Osteoblast (primary cell): ENCODE data around the gene CPA1. TPM values are rescaled to one million over a fixed set of nuclear protein-coding genes. Genes with fewer than 3 reads are reported as not detected.

Source experiments
- DNase-seq: peaks from one replicate; pipeline ENCODE4 v3.0.0; 2011; ENCODE audit warnings: low spot score, mixed read lengths; ENCODE audit not compliant: insufficient read length; ENCODE audit errors: missing footprints
- H2AFZ ChIP-seq: 2 replicates; pipeline ENCODE4 v1.6.0; 2011; ENCODE audit warnings: mild to moderate bottlenecking, low read length
- H3K27ac ChIP-seq: 2 replicates; pipeline ENCODE4 v1.5.1; 2011; ENCODE audit warnings: mild to moderate bottlenecking, low read depth, low read length, moderate library complexity
- H3K27me3 ChIP-seq: 2 replicates; pipeline ENCODE4 v1.6.0; 2012; ENCODE audit warnings: mild to moderate bottlenecking, control low read depth, inconsistent platforms, low read length, moderate library complexity; ENCODE audit not compliant: insufficient read depth
- H3K36me3 ChIP-seq: 2 replicates; pipeline ENCODE4 v1.5.1; 2011; ENCODE audit warnings: mild to moderate bottlenecking, low read length, control low read depth, moderate library complexity; ENCODE audit not compliant: insufficient read depth
- H3K4me1 ChIP-seq: 2 replicates; pipeline ENCODE4 v1.5.1; 2011; ENCODE audit warnings: mild to moderate bottlenecking, low read length, control low read depth, moderate library complexity; ENCODE audit not compliant: insufficient read depth
- H3K4me2 ChIP-seq: 2 replicates; pipeline ENCODE4 v1.6.0; 2011; ENCODE audit warnings: mild to moderate bottlenecking, low read length; ENCODE audit not compliant: insufficient read depth
- H3K4me3 ChIP-seq: fragments of 200-600 bp; sonication (generic); 3 replicates; pipeline ENCODE4 v1.5.1; 2012; ENCODE audit warnings: mild to moderate bottlenecking, low read length, inconsistent platforms; ENCODE audit not compliant: insufficient read depth
- H3K79me2 ChIP-seq: 2 replicates; pipeline ENCODE4 v1.6.0; 2012; ENCODE audit warnings: mild to moderate bottlenecking, low read length, control low read depth, inconsistent platforms; ENCODE audit not compliant: insufficient read depth
- H3K9me3 ChIP-seq: 2 replicates; pipeline ENCODE4 v1.5.1; 2011; ENCODE audit warnings: low read depth, low read length, control low read depth
- H4K20me1 ChIP-seq: 2 replicates; pipeline ENCODE4 v1.6.0; 2012; ENCODE audit warnings: mild to moderate bottlenecking, low read length, control low read depth; ENCODE audit not compliant: insufficient read depth
- total RNA-seq: library from RNA; depleted of rRNA; stranded (reverse); fragments of >200 nt; gene quantifications from 2 replicates; pipeline ENCODE4 v1.2.3, GENCODE V29; 2012
- TF ChIP-seq, protein P1 (sequence below): IDR thresholded peaks from 2 replicates; pipeline ENCODE4 v1.5.1; 2011; ENCODE audit warnings: mild to moderate bottlenecking, low read depth, low read length, moderate library complexity; ENCODE audit errors: extremely low read depth

The CPA1 gene
- total RNA-seq, 1 donor, result 1.1 TPM

DNA sequence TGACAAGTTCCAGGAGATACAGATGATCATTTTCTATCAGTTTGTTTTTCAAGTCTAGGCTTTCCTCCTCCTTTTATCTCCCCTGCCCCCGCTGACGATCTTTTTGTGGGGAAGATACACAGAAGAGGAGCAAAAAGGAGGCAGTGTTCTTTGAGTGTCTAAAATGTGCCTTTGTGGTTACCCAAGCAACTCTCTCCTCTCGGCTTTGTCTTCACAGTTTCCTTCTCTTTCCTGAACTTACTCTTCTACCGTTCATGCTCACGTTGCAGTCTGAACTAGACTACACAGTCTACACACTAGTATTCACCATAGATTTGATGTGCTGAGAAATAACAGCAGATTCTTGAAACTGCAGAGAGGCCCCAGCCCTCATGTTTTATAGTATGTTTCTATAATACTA is 36.9 kb downstream of the CPA1 start:
- no peak overlapping the region for H3K4me2 ChIP-seq

DNA sequence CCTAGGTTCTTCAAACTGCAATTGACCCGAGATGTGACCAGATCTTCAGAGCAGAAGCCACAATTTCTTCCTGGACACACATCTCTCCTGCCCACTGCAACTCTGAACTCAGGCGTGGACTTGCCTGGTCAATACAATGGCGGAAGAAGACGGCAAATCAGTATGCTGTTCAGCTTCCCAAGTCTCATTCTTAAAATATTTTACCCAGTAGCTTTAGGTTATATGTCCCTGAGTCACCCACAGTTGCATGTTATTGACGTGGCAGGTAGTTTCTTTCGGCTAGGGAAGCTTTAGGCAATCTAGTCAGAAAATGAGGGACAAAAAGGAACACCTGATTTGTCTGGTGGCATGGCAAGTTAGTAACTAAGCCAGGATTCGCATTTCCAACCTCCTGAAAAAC is 38.0 kb downstream of the CPA1 start:
- Histone ChIP-seq H2AFZ (no peak overlapping the region), H3K27ac (no peak overlapping the region), H3K27me3 (no peaks in the 10 kb centered on the region), H3K4me2 (no peak overlapping the region), H3K4me3 (no peak overlapping the region), H4K20me1 (no peaks in the 10 kb centered on the region), H3K9me3 (no peaks in the 10 kb centered on the region), H3K36me3 (no peaks in the 10 kb centered on the region), H3K79me2 (no peaks in the 10 kb centered on the region), H3K4me1 (peaks cover 11% of the 10 kb centered on the region)
- no peak for DNase-seq
- TF ChIP-seq, protein P1, sequence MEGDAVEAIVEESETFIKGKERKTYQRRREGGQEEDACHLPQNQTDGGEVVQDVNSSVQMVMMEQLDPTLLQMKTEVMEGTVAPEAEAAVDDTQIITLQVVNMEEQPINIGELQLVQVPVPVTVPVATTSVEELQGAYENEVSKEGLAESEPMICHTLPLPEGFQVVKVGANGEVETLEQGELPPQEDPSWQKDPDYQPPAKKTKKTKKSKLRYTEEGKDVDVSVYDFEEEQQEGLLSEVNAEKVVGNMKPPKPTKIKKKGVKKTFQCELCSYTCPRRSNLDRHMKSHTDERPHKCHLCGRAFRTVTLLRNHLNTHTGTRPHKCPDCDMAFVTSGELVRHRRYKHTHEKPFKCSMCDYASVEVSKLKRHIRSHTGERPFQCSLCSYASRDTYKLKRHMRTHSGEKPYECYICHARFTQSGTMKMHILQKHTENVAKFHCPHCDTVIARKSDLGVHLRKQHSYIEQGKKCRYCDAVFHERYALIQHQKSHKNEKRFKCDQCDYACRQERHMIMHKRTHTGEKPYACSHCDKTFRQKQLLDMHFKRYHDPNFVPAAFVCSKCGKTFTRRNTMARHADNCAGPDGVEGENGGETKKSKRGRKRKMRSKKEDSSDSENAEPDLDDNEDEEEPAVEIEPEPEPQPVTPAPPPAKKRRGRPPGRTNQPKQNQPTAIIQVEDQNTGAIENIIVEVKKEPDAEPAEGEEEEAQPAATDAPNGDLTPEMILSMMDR, result no peak

More for the DNA sequence above, 36.9 kb downstream of the CPA1 start:
- H3K9me3 ChIP-seq, result no peaks in the 10 kb centered on the region
- no peaks in the 10 kb centered on the region for H3K79me2 ChIP-seq
- DNase-seq, result no peak
- no peak overlapping the region for H3K27ac ChIP-seq
- TF ChIP-seq, protein P1, result no peak
- H3K36me3 ChIP-seq, result no peaks in the 10 kb centered on the region
- no peak overlapping the region for H2AFZ ChIP-seq
- H3K4me3 ChIP-seq, result no peak overlapping the region
- no peaks in the 10 kb centered on the region for H4K20me1 ChIP-seq
- H3K27me3 ChIP-seq, result no peaks in the 10 kb centered on the region
- peaks cover 11% of the 10 kb centered on the region for H3K4me1 ChIP-seq

DNA sequence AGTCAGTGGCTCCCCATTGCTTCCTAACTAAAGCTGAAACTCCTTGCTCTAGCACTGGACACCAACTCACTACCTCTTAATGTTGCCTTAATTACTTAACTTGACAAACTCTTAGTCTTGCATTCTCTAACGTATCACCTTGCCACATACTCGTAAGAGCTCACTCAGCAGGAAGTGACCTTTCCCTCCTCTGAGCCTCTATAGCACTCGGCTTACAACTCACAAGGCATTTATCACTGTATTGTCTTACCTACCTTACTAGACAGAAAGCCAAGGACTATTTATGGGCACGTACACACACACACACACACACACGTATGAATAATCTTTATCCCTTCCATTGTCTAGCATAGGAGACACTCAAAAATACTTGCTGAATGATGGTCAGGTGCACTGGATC is 39.4 kb downstream of the CPA1 start:
- no peak for DNase-seq
- Histone ChIP-seq H3K9me3 (no peaks in the 10 kb centered on the region), H3K79me2 (no peaks in the 10 kb centered on the region)

DNA sequence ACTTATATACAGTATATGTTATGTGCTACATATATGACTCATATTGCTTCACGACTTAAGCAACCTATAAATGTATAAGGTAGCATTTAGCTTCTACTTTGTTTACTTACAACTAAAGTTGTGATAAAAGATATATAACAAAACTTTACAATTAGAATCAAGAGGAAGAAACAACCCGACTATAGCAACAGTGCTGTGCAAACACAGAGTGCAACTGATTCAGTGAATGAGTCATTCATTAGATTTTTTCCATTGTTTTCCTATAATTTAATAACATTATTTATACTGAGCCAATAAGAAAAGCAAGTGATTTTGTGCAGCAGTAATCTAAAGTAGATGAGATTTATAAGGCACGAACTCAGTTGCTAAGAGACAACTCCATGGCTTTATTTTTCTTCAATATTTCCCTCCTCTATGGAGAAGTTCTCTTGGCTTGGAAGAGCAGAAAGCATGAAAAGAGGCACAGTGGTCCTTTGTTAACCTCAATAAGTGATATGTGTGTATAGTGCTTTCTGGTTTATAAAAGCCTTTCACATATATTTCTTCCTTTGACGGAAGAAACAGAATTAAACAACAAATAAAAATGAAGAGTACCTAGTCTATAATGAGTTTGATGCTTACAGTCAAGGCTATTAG is 40.8 kb downstream of the CPA1 start:
- no peaks in the 10 kb centered on the region for H3K79me2 ChIP-seq
- no peaks in the 10 kb centered on the region for H3K9me3 ChIP-seq
- no peak for DNase-seq
- H3K27me3 ChIP-seq, result no peaks in the 10 kb centered on the region
- TF ChIP-seq, protein P1, result no peak
- H3K27ac ChIP-seq, result peak overlapping the region; percentile 46
- H3K36me3 ChIP-seq, result no peaks in the 10 kb centered on the region
- H3K4me3 ChIP-seq, result no peak overlapping the region
- H2AFZ ChIP-seq, result no peak overlapping the region
- H4K20me1 ChIP-seq, result no peaks in the 10 kb centered on the region
- H3K4me1 ChIP-seq, result peaks cover 11% of the 10 kb centered on the region
- no peak overlapping the region for H3K4me2 ChIP-seq

More for the DNA sequence above, 39.4 kb downstream of the CPA1 start:
- Histone ChIP-seq H3K36me3 (no peaks in the 10 kb centered on the region), H3K4me2 (no peak overlapping the region), H4K20me1 (no peaks in the 10 kb centered on the region), H3K27ac (no peak overlapping the region), H3K27me3 (no peaks in the 10 kb centered on the region), H3K4me1 (peaks cover 11% of the 10 kb centered on the region), H3K4me3 (no peak overlapping the region), H2AFZ (no peak overlapping the region)
- TF ChIP-seq, protein P1, result no peak
